Upper lobe of right lung (tissue), 1 donor: ENCODE measurements around the gene DENND6B. TPM values are rescaled to one million over a fixed set of nuclear protein-coding genes. Genes with fewer than 3 reads are reported as not detected.
A peak's percentile ranks its signal among the peaks of the same experiment; 100 is the strongest.

ENCODE experiments used
- ATAC-seq: fragments of 200-7000 bp; cut with Tn5 transposase; one replicate; pipeline ENCODE4 v1.9.1; 2020; ENCODE audit warnings: mild to moderate bottlenecking, moderate library complexity
- DNase-seq: peaks from one replicate; pipeline ENCODE4 v3.0.0-alpha.2; 2020
- H3K27ac ChIP-seq: fragments of 200-600 bp; one replicate; pipeline ENCODE4 v1.8.0; 2022
- H3K27me3 ChIP-seq: fragments of 200-600 bp; one replicate; pipeline ENCODE4 v1.8.0; 2022; ENCODE audit warnings: mild to moderate bottlenecking
- H3K36me3 ChIP-seq: fragments of 200-600 bp; one replicate; pipeline ENCODE4 v1.8.0; 2022
- H3K4me1 ChIP-seq: fragments of 200-600 bp; one replicate; pipeline ENCODE4 v1.8.0; 2022
- H3K4me3 ChIP-seq: fragments of 200-600 bp; one replicate; pipeline ENCODE4 v1.8.0; 2022; ENCODE audit warnings: mild to moderate bottlenecking
- H3K9me3 ChIP-seq: fragments of 200-600 bp; one replicate; pipeline ENCODE4 v1.8.0; 2022
- intact Hi-C: fragments of 100-400 bp; cut with DNase I; formaldehyde crosslinking; loops from one replicate; pipeline ENCODE4 v1.11.0; 2022
- total RNA-seq: library from RNA; stranded (reverse); fragmentation: NEBNext Ultra II Directional; extraction: Animal tissue kit (Norgen Biotek cat#: 25700); gene quantifications from one replicate; pipeline ENCODE4 v1.2.1, GENCODE V29; 2021
- TF ChIP-seq, protein P1 (sequence below): fragments of 200-600 bp; IDR thresholded peaks from one replicate; pipeline ENCODE4 v1.8.0; 2022; ENCODE audit warnings: antibody characterized with exemption
- donor health status: DM: no; HTN: yes; CAD: no; lungs with severe emphysema.

Gene DENND6B
- total RNA-seq, 1 donor from 2014 or later: 9.3 TPM

DNA sequence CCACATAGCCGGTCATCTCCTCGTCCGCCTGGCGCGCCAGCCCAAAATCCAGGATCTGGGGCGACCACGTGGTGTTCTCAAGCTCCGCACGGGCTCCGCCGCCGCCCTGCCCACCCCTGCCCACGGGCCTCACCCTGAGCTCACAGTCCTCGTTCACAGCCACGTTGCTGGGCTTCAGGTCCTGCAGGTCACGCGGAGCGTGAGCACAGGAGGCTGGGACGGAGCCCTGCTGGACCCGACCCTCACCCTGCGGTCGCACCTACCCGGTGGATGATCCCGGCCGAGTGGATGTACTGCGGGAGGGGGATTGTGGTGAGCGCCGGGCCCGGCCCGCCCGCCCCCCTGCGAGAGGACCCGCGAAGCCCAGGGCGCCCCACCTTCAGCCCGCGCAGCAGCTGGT lies 59.8 kb downstream of the DENND6B start:
- H3K36me3 ChIP-seq: no peaks in the 10 kb centered on the region
- H3K4me1 ChIP-seq: peaks cover 43% of the 10 kb centered on the region
- ATAC-seq: no peak
- intact Hi-C loops: loop anchor here (10.0 kb wide), 1 partner anchor 238 kb away; the partner anchor contains the start of genes LMF2 and NCAPH2
- H3K27ac ChIP-seq: no peak overlapping the region
- no peak for DNase-seq
- no peaks in the 10 kb centered on the region for H3K9me3 ChIP-seq
- TF ChIP-seq, protein P1, sequence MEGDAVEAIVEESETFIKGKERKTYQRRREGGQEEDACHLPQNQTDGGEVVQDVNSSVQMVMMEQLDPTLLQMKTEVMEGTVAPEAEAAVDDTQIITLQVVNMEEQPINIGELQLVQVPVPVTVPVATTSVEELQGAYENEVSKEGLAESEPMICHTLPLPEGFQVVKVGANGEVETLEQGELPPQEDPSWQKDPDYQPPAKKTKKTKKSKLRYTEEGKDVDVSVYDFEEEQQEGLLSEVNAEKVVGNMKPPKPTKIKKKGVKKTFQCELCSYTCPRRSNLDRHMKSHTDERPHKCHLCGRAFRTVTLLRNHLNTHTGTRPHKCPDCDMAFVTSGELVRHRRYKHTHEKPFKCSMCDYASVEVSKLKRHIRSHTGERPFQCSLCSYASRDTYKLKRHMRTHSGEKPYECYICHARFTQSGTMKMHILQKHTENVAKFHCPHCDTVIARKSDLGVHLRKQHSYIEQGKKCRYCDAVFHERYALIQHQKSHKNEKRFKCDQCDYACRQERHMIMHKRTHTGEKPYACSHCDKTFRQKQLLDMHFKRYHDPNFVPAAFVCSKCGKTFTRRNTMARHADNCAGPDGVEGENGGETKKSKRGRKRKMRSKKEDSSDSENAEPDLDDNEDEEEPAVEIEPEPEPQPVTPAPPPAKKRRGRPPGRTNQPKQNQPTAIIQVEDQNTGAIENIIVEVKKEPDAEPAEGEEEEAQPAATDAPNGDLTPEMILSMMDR: no peak
- peaks cover 12% of the 10 kb centered on the region for H3K27me3 ChIP-seq
- H3K4me3 ChIP-seq: peak overlapping the region; percentile 33

DNA sequence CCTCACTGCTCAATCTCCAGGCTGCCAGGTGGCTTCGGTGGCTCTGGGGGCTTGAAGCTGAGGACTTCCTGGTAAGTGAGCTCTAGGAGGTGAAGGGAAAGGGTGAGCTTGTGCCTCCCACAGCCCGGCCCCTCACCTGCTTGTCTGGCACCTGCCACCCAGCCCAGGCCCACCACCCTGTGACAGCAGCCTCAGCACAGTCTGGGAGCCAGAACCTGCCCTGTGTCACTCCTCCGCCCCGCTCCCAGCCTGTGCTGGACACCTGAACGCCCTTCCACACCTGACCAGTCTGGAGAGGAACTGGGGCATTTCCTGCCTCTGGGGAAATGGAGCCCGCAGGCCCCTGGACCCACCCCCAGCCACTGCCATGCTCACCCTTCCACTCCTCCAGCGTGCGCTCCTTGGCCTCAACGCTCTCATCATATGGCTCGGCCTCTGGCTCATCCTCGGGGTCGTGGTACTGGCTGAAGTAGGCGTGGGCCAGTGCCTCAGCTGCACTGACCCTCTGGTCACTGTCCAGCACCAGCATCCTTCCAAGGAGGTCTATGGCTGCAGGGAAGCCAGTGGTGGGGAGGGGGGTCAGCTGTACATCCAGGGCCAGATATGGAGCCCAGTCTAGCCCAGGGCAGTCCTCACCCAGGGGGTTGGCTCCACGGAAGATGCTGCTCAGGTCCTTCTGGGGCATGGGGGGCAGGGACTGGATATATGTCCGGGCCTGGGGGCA lies 61.7 kb downstream of the DENND6B start:
- TF ChIP-seq, protein P1: no peak
- no peak for DNase-seq

DNA sequence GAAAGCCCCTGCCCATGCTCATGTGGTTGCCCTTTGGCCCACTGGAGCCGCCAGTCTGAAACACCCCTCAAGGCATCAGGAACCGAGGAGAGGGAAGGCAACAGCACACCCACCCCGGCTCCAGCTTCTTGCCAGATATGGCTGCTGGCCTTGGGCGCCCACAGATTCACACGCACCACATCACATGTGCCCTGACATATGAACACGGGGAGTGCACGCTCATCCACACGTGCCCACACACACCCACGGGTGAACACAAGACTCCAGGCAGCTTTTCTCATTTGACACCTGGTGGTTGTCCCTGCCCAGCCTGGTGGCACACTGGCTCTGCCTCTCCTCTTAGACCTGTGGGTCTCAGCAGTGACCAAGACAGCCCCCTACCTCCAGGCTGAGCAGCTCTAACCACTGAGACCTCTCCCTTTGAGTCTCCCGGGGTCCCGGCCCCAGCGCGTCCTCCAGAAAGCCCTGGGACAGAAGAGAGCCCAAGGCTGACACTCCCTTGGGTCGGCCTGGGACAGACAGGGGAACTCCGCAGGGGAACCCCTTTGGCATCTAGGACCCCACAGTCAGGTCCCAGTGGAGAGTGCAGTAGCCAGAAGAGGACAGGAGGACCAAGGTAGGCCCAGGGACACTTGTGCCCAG lies 62.6 kb downstream of the DENND6B start:
- Histone ChIP-seq H3K27me3 (peaks cover 15% of the 10 kb centered on the region), H3K9me3 (no peaks in the 10 kb centered on the region), H3K27ac (no peak overlapping the region), H3K4me1 (peaks cover 30% of the 10 kb centered on the region), H3K4me3 (no peak overlapping the region), H3K36me3 (no peaks in the 10 kb centered on the region)
- TF ChIP-seq, protein P1: no peak
- ATAC-seq (no peak), DNase-seq (no peak)
- intact Hi-C loops: loop anchor here (10.0 kb wide), 1 partner anchor 241 kb away; the partner anchor contains the start of genes LMF2 and NCAPH2

More for the DNA sequence above, 61.7 kb downstream of the DENND6B start:
- peaks cover 37% of the 10 kb centered on the region for H3K4me1 ChIP-seq
- H3K9me3 ChIP-seq: no peaks in the 10 kb centered on the region
- H3K27me3 ChIP-seq: peaks cover 15% of the 10 kb centered on the region
- no peak for ATAC-seq
- intact Hi-C loops: loop anchor here (10.0 kb wide), 1 partner anchor 240 kb away; the partner anchor contains the start of genes LMF2 and NCAPH2
- no peak overlapping the region for H3K27ac ChIP-seq
- H3K4me3 ChIP-seq: no peak overlapping the region
- no peaks in the 10 kb centered on the region for H3K36me3 ChIP-seq

DNA sequence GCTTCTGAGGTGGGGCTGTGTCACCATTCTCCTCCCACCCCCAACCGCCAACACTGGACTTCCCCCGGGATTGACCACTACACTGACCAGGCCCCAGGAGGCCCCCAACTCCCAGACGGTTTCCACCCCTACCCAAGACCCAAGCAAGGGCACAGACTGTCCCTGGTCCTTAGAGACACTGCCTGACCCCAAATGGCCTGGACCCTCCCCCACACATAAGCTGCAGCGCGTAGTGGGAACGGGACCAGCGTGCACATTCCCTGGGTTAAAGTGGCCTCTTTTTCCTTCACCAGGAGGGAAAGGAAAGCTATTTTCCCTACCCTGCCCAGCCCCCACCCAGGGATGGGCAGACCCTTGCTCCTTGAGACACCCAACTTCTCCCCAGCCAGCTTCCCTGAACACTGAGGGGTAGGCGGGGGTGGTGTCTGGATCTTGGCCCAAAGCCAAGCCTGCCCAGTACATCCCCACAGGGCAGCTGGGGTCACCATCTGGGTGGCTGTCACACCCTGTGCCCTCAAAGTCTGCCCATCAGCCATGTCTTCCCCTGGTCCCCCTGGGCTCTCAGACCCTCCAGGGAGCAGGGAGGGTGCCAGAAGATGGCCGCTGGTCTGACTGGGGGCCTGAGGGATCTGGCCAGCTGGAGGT lies 63.7 kb downstream of the DENND6B start:
- Histone ChIP-seq H3K4me1 (peaks cover 20% of the 10 kb centered on the region), H3K4me3 (no peak overlapping the region), H3K9me3 (no peaks in the 10 kb centered on the region), H3K36me3 (no peaks in the 10 kb centered on the region), H3K27me3 (peaks cover 15% of the 10 kb centered on the region), H3K27ac (no peak overlapping the region)
- intact Hi-C loops: loop anchor here (10.0 kb wide), 1 partner anchor 242 kb away; the partner anchor contains the start of genes LMF2 and NCAPH2
- DNase-seq (no peak), ATAC-seq (no peak)
- TF ChIP-seq, protein P1: no peak

DNA sequence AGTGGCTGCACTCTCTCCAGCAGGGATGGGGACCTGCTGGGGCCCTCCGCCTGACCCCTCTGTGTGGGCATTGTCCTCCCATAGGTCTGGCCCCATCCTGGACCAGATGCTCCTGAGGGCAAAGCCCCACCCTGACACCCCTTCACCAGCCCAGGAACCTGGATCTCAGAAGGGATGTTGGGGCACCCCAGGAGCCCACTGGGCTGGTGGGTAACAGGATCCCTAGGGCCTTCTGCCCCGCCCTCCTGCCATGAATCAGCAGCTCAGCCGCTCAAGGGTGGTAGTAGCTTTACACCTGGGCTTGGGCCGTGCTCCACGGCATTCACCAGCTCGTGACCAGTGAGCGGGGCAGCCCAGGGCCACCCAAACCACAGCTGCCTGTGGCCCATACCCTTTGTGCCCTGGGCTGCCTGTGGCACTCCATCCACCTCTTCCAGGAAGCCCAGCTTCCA lies 64.3 kb downstream of the DENND6B start:
- Histone ChIP-seq H3K9me3 (no peaks in the 10 kb centered on the region), H3K4me1 (peaks cover 15% of the 10 kb centered on the region), H3K4me3 (no peak overlapping the region), H3K27me3 (peaks cover 15% of the 10 kb centered on the region), H3K27ac (no peak overlapping the region), H3K36me3 (no peaks in the 10 kb centered on the region)
- no peak for ATAC-seq
- TF ChIP-seq, protein P1: no peak
- intact Hi-C loops: loop anchor here (10.0 kb wide), 1 partner anchor 242 kb away; the partner anchor contains the start of genes LMF2 and NCAPH2
- DNase-seq: no peak
